ENCODE measurements around the gene KCNF1. TPM values are rescaled to one million over a fixed set of nuclear protein-coding genes. Genes with fewer than 3 reads are reported as not detected.

The KCNF1 gene
- total RNA-seq, 4 donors from 2014 or later: 20.2 to 51.7 (median 44.4) TPM

GRCh38 chr2:10876394-10876793 lies 35.3 kb upstream of the KCNF1 start:
- TF ChIP-seq, protein P1, sequence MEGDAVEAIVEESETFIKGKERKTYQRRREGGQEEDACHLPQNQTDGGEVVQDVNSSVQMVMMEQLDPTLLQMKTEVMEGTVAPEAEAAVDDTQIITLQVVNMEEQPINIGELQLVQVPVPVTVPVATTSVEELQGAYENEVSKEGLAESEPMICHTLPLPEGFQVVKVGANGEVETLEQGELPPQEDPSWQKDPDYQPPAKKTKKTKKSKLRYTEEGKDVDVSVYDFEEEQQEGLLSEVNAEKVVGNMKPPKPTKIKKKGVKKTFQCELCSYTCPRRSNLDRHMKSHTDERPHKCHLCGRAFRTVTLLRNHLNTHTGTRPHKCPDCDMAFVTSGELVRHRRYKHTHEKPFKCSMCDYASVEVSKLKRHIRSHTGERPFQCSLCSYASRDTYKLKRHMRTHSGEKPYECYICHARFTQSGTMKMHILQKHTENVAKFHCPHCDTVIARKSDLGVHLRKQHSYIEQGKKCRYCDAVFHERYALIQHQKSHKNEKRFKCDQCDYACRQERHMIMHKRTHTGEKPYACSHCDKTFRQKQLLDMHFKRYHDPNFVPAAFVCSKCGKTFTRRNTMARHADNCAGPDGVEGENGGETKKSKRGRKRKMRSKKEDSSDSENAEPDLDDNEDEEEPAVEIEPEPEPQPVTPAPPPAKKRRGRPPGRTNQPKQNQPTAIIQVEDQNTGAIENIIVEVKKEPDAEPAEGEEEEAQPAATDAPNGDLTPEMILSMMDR (IDR thresholded peaks at IDR 0.05): no peak
- TF ChIP-seq EP300 (IDR thresholded peaks at IDR 0.05) (no peak), POLR2A (IDR thresholded peaks at IDR 0.05; ENCODE audit: low read depth) (no peak), POLR2AphosphoS5 (IDR thresholded peaks at IDR 0.05) (no peak)

GRCh38 chr2:10876963-10877362 lies 34.8 kb upstream of the KCNF1 start:
- Histone ChIP-seq H3K27me3 (peaks cover 0 to 8% (median 0%) of the 10 kb centered on the region in 4 donors), H3K9me3 (peaks cover 0 to 5% (median 0%) of the 10 kb centered on the region in 4 donors), H3K27ac (replicated peaks in 1 of 4) (no peak overlapping the region), H3K36me3 (no peaks in the 10 kb centered on the region), H3K4me3 (no peak overlapping the region), H3K4me1 (peaks cover 0 to 22% (median 4%) of the 10 kb centered on the region in 4 donors)
- DNase-seq (ENCODE audit: extremely low spot score): no peak
- 84% methylated on average over 2 of the region's 2 CpGs for WGBS
- TF ChIP-seq POLR2AphosphoS5 (IDR thresholded peaks at IDR 0.05) (no peak), POLR2A (IDR thresholded peaks at IDR 0.05; ENCODE audit: low read depth) (no peak), EP300 (IDR thresholded peaks at IDR 0.05) (no peak)
- TF ChIP-seq, protein P1 (IDR thresholded peaks at IDR 0.05): no peak
- intact Hi-C loops (cut with DNase I): no loop called here

More at GRCh38 chr2:10876394-10876793, 35.3 kb upstream of the KCNF1 start:
- H3K27ac ChIP-seq (replicated peaks in 1 of 4): no peak overlapping the region
- no peak overlapping the region for H3K4me3 ChIP-seq
- DNase-seq (ENCODE audit: extremely low spot score): no peak
- peaks cover 0 to 22% (median 4%) of the 10 kb centered on the region in 4 donors for H3K4me1 ChIP-seq
- peaks cover 0 to 8% (median 0%) of the 10 kb centered on the region in 4 donors for H3K27me3 ChIP-seq
- H3K9me3 ChIP-seq: peaks cover 0 to 7% (median 0%) of the 10 kb centered on the region in 4 donors
- H3K36me3 ChIP-seq: no peaks in the 10 kb centered on the region
- 64% methylated on average over 3 of the region's 3 CpGs for WGBS
- intact Hi-C loops (cut with DNase I): no loop called here

DNA sequence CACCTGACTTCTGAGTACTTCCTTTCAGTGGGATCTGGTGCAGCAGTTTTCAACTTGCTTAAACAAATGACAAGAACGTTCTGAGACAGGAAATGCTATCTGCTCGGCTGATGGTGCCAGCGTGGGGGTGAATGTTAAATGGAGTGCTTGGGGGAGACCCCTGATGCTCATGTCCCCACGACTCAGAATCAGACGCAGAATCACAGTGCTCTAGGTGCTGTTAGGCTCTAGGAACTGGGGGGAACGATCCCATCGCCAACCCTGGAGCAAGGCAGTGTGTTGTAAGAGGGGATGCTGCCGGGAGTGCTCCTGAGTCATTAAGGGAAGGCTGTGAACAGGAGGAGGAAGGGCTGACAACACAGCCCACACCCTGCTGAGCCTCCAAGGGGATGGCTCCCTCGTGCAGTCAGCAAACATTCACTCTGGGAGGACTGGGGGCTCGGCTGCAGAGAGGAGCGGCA lies 34.1 kb upstream of the KCNF1 start:
- no peak overlapping the region for H3K4me3 ChIP-seq
- H3K9me3 ChIP-seq: no peaks in the 10 kb centered on the region
- intact Hi-C loops (cut with DNase I): no loop called here
- H3K27ac ChIP-seq (replicated peaks in 1 of 4): no peak overlapping the region
- no peaks in the 10 kb centered on the region for H3K36me3 ChIP-seq
- TF ChIP-seq EP300 (IDR thresholded peaks at IDR 0.05) (no peak), POLR2A (IDR thresholded peaks at IDR 0.05; ENCODE audit: low read depth) (no peak), POLR2AphosphoS5 (IDR thresholded peaks at IDR 0.05) (no peak)
- TF ChIP-seq, protein P1 (IDR thresholded peaks at IDR 0.05): no peak
- WGBS: 54% methylated on average over 11 of the region's 11 CpGs
- H3K4me1 ChIP-seq: peaks cover 0 to 22% (median 4%) of the 10 kb centered on the region in 4 donors
- no peak for DNase-seq (ENCODE audit: extremely low spot score)
- peaks cover 0 to 8% (median 0%) of the 10 kb centered on the region in 4 donors for H3K27me3 ChIP-seq

- WGBS: 91% methylated on average over 12 of the region's 12 CpGs
- intact Hi-C loops (cut with DNase I): no loop called here
- H3K27ac ChIP-seq (replicated peaks in 1 of 4): no peak overlapping the region
- H3K4me1 ChIP-seq: peaks cover 0 to 23% (median 3%) of the 10 kb centered on the region in 4 donors
- TF ChIP-seq EP300 (IDR thresholded peaks at IDR 0.05) (no peak), POLR2AphosphoS5 (IDR thresholded peaks at IDR 0.05) (no peak), POLR2A (IDR thresholded peaks at IDR 0.05; ENCODE audit: low read depth) (no peak)
- TF ChIP-seq, protein P1 (IDR thresholded peaks at IDR 0.05): no peak
- peaks cover 0 to 8% (median 0%) of the 10 kb centered on the region in 4 donors for H3K27me3 ChIP-seq
- DNase-seq (ENCODE audit: extremely low spot score): no peak
- H3K4me3 ChIP-seq: no peak overlapping the region
- no peaks in the 10 kb centered on the region for H3K9me3 ChIP-seq
- no peaks in the 10 kb centered on the region for H3K36me3 ChIP-seq
Observed at GRCh38 chr2:10878268-10878915, 33.3 kb upstream of the KCNF1 start.
